ENCODE measurements around the gene BCAR3. TPM values are rescaled to one million over a fixed set of nuclear protein-coding genes. Genes with fewer than 3 reads are reported as not detected.

BCAR3 gene
- total RNA-seq, 1 donor from 2014 or later, result 38.5 TPM

DNA sequence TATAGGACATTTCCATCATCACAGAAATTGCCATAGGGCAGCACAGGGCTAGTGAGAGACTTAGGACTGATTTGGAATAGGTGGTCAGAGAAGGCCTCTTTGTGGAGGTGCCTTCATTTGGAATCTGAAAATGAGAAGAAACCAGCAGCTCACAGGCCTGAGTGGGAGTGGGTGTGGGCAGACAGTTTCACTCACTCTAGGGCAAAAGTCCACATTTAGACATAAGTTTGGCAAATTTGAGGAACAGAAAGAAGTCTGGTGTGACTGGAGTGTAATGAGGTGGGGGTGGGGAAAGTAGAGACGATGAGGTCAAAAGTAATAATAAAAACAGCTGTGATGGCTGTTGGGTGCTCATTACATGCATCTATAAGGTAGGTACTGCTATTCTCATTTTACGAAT lies 22.4 kb upstream of the BCAR3 start:
- peak overlapping the region; percentile 63 for H3K27ac Mint-ChIP-seq (ENCODE audit: unreplicated experiment)
- DNase-seq (ENCODE audit: low read depth, low spot score), result no peak
- peaks cover 22% of the 10 kb centered on the region for H3K4me1 Mint-ChIP-seq
- no peaks in the 10 kb centered on the region for H3K36me3 Mint-ChIP-seq (ENCODE audit: low read depth)
- no peaks in the 10 kb centered on the region for H3K27me3 Mint-ChIP-seq (ENCODE audit: low read depth)
- no peaks in the 10 kb centered on the region for H3K9me3 Mint-ChIP-seq
- TF ChIP-seq, protein P1, sequence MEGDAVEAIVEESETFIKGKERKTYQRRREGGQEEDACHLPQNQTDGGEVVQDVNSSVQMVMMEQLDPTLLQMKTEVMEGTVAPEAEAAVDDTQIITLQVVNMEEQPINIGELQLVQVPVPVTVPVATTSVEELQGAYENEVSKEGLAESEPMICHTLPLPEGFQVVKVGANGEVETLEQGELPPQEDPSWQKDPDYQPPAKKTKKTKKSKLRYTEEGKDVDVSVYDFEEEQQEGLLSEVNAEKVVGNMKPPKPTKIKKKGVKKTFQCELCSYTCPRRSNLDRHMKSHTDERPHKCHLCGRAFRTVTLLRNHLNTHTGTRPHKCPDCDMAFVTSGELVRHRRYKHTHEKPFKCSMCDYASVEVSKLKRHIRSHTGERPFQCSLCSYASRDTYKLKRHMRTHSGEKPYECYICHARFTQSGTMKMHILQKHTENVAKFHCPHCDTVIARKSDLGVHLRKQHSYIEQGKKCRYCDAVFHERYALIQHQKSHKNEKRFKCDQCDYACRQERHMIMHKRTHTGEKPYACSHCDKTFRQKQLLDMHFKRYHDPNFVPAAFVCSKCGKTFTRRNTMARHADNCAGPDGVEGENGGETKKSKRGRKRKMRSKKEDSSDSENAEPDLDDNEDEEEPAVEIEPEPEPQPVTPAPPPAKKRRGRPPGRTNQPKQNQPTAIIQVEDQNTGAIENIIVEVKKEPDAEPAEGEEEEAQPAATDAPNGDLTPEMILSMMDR (conservative IDR thresholded peaks at IDR 0.05), result no peak
- H3K4me3 Mint-ChIP-seq, result no peak overlapping the region

DNA sequence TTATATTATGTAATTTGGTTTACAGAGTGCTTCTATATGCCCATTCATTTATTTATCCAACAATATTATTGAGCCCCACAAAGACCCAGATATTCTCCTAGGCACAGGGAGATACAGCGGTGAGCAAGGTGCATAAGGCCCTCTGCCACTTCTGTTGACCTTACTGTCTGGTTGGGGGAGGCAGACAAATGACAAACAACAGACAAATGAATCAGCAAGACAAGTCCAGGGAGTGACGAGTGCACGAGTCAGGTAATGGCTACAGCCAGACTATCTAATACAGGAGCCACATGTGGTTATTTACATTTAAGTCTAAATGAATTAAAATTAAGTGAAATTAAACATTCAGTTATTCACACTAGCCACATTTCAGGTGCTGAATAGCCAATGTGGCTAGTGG lies 22.0 kb upstream of the BCAR3 start:
- no peak overlapping the region for H3K4me3 Mint-ChIP-seq
- H3K9me3 Mint-ChIP-seq, result no peaks in the 10 kb centered on the region
- no peaks in the 10 kb centered on the region for H3K27me3 Mint-ChIP-seq (ENCODE audit: low read depth)
- H3K27ac Mint-ChIP-seq (ENCODE audit: unreplicated experiment), result no peak overlapping the region
- DNase-seq (ENCODE audit: low read depth, low spot score), result no peak
- peaks cover 18% of the 10 kb centered on the region for H3K4me1 Mint-ChIP-seq
- no peaks in the 10 kb centered on the region for H3K36me3 Mint-ChIP-seq (ENCODE audit: low read depth)
- TF ChIP-seq, protein P1 (conservative IDR thresholded peaks at IDR 0.05), result no peak

DNA sequence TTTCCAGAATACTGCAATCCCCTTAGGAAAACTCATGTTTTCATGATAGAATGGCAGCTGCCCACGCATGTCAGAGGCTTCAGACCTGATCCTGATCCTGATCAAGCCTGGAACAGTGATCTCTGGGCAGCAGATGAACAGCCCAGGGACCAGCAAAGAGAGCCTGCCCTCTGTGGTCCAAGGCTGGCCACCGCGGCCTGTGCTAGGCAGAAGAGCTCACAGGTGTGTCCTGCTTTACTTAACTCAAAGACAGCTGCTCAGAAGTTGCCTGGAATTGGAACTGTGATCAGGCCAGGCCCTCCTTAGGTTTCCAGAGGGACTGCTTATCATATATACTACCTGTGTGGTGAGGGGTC lies 21.2 kb upstream of the BCAR3 start:
- no peak for DNase-seq (ENCODE audit: low read depth, low spot score)
- Mint-ChIP-seq H3K27ac (ENCODE audit: unreplicated experiment) (no peak overlapping the region), H3K4me1 (peaks cover 11% of the 10 kb centered on the region), H3K4me3 (no peak overlapping the region), H3K9me3 (no peaks in the 10 kb centered on the region), H3K27me3 (ENCODE audit: low read depth) (no peaks in the 10 kb centered on the region), H3K36me3 (ENCODE audit: low read depth) (no peaks in the 10 kb centered on the region)
- TF ChIP-seq, protein P1 (conservative IDR thresholded peaks at IDR 0.05), result no peak

DNA sequence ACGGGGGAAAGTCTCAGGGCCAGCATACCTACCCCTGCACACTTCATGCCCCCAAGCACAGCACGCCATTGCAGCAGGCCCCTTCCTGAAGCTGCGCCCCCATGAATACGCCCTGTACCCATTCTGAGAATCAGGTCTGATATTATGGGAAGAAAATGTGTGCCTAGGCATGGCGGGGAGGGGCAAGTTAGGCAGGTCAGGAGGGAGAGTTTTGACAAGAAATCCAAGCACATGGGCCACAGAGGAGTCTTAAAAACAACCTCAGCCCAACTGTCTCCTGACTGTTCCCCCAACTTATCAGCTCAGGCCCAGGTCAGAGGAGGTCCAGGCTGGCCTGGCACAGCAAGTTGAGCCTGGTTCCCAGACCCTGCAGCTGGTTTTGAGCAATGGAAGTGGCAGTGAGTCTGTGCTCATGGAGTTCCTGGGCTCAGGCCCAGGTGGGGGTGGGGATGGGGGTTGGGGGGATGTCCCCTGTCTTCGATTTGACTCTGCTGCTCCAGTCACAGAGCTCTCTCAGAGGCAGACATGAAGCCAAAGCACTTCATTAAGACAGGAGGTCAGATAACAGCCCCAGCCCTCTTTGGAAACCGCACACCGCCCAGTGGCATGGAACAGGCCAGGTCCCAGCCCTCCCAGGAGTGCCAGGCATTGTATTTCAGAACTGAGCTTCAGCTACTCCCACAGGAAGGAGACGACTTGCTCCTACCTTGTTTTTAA lies 20.6 kb upstream of the BCAR3 start:
- TF ChIP-seq, protein P1 (conservative IDR thresholded peaks at IDR 0.05), result no peak
- Mint-ChIP-seq H3K27me3 (ENCODE audit: low read depth) (no peaks in the 10 kb centered on the region), H3K9me3 (no peaks in the 10 kb centered on the region), H3K27ac (ENCODE audit: unreplicated experiment) (no peak overlapping the region), H3K4me1 (peaks cover 8% of the 10 kb centered on the region), H3K36me3 (ENCODE audit: low read depth) (no peaks in the 10 kb centered on the region), H3K4me3 (no peak overlapping the region)
- DNase-seq (ENCODE audit: low read depth, low spot score), result no peak

DNA sequence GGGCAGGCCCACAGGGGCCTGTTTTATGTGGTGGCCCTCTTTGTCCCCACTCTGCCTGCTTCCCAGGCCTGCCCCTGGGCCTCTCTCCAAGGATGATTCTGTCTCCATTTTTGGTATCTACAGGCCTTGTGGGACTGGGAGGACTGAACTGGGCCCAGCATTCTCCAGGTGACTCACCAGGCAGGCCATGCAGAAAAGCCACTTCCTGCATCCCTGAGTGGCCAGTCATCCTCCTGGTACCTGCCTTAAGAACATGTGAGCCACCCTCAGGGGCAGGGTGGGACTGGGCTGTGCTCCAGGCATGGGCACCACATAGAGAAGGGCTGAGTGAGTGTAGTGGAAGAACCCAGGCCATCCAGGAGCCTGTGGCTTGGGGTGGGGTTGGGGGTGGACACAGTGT lies 20.0 kb upstream of the BCAR3 start:
- Mint-ChIP-seq H3K4me1 (peaks cover 8% of the 10 kb centered on the region), H3K27me3 (ENCODE audit: low read depth) (no peaks in the 10 kb centered on the region), H3K27ac (ENCODE audit: unreplicated experiment) (peak overlapping the region; percentile 12), H3K9me3 (no peaks in the 10 kb centered on the region), H3K36me3 (ENCODE audit: low read depth) (no peaks in the 10 kb centered on the region), H3K4me3 (no peak overlapping the region)
- TF ChIP-seq, protein P1 (conservative IDR thresholded peaks at IDR 0.05), result no peak
- DNase-seq (ENCODE audit: low read depth, low spot score), result no peak

Measured in neural crest cell (in vitro differentiated cells).